Peyer's patch (tissue), 4 donors: ENCODE results near the gene CGNL1.

Source experiments
- POLR2A ChIP-seq, 2 donors: fragments of 450-650 bp; IDR thresholded peaks; one replicate each; pipeline ENCODE4 v1.5.1; 2017; ENCODE audit warnings: antibody characterized with exemption in 2 of 2, mild to moderate bottlenecking in 2 of 2, moderate library complexity in 2 of 2
- TF ChIP-seq, protein P1 (sequence below), 6 experiments: fragments of 450-650 bp in 4 of 6; fragments of 200-600 bp in 2 of 6; sonication (generic) in 1 of 6; IDR thresholded peaks; one replicate each; pipeline ENCODE4 v1.5.1; 2017 to 2019; ENCODE audit warnings: antibody characterized with exemption in 6 of 6, mild to moderate bottlenecking in 3 of 6, moderate library complexity in 1 of 6

- TF ChIP-seq, protein P1, sequence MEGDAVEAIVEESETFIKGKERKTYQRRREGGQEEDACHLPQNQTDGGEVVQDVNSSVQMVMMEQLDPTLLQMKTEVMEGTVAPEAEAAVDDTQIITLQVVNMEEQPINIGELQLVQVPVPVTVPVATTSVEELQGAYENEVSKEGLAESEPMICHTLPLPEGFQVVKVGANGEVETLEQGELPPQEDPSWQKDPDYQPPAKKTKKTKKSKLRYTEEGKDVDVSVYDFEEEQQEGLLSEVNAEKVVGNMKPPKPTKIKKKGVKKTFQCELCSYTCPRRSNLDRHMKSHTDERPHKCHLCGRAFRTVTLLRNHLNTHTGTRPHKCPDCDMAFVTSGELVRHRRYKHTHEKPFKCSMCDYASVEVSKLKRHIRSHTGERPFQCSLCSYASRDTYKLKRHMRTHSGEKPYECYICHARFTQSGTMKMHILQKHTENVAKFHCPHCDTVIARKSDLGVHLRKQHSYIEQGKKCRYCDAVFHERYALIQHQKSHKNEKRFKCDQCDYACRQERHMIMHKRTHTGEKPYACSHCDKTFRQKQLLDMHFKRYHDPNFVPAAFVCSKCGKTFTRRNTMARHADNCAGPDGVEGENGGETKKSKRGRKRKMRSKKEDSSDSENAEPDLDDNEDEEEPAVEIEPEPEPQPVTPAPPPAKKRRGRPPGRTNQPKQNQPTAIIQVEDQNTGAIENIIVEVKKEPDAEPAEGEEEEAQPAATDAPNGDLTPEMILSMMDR (IDR thresholded peaks at IDR 0.05), result no peak
- TF ChIP-seq POLR2A (IDR thresholded peaks at IDR 0.05), result peak; percentile 22 to 38
Observed at GRCh38 chr15:57599296-57599810, 223.0 kb downstream of the CGNL1 start.
